GM18526 (cell line): Measurements from ENCODE around the gene ZNF444.

Experiments
- POLR2A ChIP-seq: IDR thresholded peaks from 3 replicates; pipeline ENCODE4 v1.6.1; 2011; ENCODE audit not compliant: insufficient read length; ENCODE audit errors: extremely low read depth

ZNF444 gene

GRCh38 chr19:56115490-56115889, 25.6 kb upstream of the ZNF444 start:
- TF ChIP-seq POLR2A = no peak

DNA sequence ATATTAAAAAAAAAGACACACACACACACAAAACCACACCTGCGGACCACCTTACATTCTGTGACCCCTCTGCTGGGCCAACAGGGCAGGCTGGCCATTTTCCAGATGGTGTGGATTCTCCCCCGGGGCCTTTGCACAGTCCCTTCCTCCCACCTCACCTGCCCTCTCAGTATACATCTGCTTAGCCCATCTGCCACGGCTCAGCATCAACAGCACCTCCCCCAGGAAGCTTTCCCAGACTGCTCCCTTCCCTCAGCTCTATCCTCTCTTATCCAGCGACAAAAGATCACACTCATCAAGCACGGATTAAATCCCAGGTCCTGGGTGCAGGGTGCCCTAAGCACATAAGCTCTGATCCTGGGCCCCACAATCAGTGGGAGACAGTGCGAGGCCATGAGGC, 24.5 kb upstream of the ZNF444 start:
- no peak for TF ChIP-seq POLR2A

DNA sequence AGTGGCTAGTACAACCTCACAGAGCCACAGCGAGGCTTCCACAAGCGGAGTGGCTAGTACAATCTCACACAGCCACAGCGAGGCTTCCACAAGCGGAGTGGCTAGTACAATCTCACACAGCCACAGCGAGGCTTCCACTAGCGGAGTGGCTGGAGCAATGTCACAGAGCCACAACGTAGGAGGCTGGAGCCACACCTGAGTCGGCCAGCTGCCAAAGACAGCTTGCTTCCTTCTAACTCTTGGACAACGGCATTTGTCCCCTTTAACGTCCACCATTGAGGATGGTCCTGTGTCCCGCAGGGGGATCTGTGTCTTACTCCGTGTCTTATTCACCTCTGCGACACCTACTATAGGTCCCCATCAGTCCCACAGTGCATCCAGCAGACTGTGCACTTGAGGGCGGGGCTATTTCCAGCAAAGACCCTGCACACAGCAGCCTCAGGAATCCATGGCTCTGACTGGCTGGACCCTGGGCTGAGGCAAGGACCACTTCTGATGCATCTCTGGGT, 23.7 kb upstream of the ZNF444 start:
- no peak for TF ChIP-seq POLR2A

DNA sequence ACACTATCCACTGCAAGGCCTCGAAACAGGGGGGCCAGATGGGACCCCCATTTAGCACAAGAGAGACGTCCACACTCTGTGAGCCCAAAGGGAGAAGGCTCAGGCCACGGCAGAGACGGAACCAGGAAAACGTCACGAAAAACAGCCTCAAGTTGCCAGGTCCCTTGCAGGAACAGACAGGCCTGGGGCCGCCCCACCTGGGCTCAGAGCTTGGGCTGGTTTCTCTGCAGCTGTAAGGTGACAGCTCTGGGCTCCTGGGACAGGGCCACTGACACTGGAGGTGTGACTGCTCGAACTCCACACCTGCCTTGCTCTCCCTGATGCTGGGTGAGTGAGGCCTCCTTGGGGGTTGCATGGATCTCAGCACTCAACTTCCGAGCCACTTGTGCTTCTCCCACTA, 23.2 kb upstream of the ZNF444 start:
- no peak for TF ChIP-seq POLR2A

- TF ChIP-seq POLR2A = no peak
Measured at GRCh38 chr19:56118666-56119581, 22.2 kb upstream of the ZNF444 start.

DNA sequence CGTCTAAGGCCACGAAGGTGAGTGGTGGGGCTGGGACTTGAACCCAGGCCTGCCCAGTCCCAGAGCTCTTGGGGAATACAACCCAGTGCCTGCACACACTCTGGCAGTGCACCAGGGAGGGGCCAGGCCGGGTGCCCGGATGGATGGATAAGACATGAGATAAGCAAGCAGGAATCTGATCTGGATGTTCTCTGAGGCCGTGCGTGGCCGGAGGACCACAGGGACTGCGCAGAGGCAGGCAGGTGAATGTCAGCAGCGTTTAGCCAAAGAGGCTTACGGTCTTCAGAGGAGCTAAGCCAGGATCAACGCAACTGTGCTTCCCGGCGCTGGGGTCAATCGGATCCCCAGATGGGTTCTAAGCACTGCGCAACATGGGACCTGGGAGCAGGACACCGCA, 21.5 kb upstream of the ZNF444 start:
- no peak for TF ChIP-seq POLR2A

GRCh38 chr19:56120002-56120370, 21.1 kb upstream of the ZNF444 start:
- TF ChIP-seq POLR2A = no peak

- TF ChIP-seq POLR2A = peak; percentile 34
Measured at GRCh38 chr19:56120371-56121179, 20.5 kb upstream of the ZNF444 start.

- TF ChIP-seq POLR2A = peak; percentile 76
Measured at GRCh38 chr19:56121180-56122167, 19.6 kb upstream of the ZNF444 start, which contains the start of gene ZNF787. Gene ZNF787, minus strand, starts transcription at chr19:56121295. Its CDS starts 18,078 bp downstream, at chr19:56103217.

- TF ChIP-seq POLR2A = no peak
Measured at GRCh38 chr19:56123266-56123891, 17.7 kb upstream of the ZNF444 start.

DNA sequence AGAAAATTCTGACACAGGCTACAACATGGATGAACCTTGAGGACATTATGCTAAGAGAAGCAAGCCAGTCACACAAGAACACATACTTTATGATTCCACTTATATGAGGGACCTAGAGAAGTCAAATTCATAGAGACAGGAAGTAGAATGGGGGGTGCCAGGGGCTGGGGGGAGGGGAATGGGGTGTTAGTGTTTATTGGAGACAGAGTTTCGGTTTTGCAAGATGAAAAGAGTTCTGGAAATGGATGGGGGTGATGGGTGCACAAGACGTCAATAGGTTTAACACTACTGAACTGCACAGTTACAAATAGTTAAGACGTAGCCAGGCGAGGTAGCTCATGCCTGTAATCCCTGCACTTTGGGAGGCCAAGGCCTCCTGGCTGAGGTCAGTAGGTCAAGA, 16.5 kb upstream of the ZNF444 start:
- no peak for TF ChIP-seq POLR2A

DNA sequence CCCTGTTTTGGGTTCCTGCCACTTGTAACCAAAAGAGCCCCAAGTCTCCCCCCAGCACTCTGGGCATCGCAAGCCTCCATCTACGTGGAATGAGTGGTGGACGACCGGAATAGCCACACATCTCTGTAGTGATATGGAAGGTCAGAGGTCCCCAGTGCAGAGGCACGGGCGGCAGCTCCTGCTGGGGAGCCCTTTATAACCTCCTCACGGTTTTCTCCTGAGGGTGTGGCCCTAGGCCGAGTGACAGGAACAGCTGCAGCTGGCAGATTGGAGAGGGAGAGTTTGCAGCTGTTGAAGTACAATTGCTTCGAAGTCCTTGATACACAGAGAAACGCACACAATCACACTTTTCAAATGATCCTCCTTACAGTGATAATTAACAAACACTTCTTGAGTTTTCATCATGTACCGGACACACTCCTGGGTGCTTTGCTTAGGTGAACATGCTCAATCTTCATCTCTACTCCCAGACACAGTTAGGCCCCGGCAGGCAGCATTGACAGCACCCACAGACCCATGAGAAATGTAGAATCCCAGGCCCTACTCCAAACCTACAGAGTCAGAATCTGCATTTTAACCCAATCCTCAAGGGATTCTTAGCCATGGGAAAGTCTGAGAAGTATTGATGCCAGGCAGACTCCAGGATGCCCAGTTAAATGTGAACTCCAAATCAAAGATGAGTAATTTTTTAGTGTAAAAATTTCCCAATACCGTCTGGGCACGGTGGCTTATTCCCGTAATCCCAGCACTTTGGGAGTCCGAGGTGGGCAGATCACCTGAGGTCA, 15.1 kb upstream of the ZNF444 start:
- TF ChIP-seq POLR2A = no peak

DNA sequence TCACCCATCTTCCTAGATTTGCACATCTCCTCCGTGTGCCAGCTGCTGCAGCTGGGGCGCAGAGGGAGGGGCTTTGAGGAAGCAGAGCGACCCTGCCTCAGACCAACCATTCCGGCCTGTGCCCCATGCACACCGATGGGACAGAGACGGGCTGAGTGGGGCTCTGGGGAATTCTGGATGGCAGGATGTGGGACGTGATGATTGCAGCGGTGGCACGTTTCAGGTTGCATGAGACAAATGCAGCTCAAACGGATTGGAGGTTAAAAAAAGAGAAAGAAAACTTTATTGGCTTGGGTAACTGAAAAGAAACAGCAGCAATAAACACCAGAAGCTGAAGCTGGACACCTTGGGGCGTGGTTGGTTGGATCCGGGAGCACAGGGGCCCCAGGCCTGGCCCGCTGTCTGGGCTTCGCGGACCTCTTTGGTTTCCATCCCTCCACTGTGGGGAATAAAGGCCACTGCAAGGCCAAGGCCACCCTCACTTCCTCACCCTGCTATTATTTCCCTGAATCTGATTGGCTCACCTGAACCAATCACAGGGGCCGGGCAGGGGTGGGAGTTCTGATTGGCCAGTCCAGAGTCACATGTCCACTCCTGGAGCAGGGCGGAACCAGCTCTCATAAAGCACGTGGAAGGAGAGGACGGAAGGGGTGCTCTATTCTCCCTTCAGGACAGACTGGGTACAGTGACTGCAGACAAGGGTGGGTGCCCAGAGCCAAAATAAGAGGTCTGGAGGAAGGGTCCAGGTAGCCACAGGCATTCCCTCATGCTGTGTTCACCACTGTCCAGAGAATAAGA, 13.9 kb upstream of the ZNF444 start:
- TF ChIP-seq POLR2A = no peak
